Measurements from ENCODE around the gene USP4. TPM values are rescaled to one million over a fixed set of nuclear protein-coding genes. Genes with fewer than 3 reads are reported as not detected.
A peak's percentile ranks its signal among the peaks of the same experiment; 100 is the strongest.

USP4 gene
- total RNA-seq (ENCODE audit: low replicate concordance) = 48.1 and 48.8 TPM in 2 replicates
- long read RNA-seq, transcript USP4-201 (22 exons, 3,126 nt) = major isoform, 77 of 173 reads
- long read RNA-seq, transcript USP4-202 (21 exons, 3,222 nt) = minor isoform, 35 of 173 reads
- long read RNA-seq, partial matches to known transcripts = 16 of 173 reads
- long read RNA-seq, other reads (novel, unspliced or antisense) = 41 of 173 reads

- no peaks in the 10 kb centered on the region for H3K27me3 Mint-ChIP-seq
- H3K4me3 Mint-ChIP-seq = peak within 1 kb of the TSS; percentile 97
- H3K9me3 Mint-ChIP-seq = no peaks in the 10 kb centered on the region
- peak within 1 kb of the TSS; percentile 95 for H3K27ac Mint-ChIP-seq
- peaks cover 21% of the 10 kb centered on the region for H3K4me1 Mint-ChIP-seq (ENCODE audit: unreplicated experiment)
- peaks cover 6% of the 10 kb centered on the region for H3K36me3 Mint-ChIP-seq
- peak; percentile 46 for TF ChIP-seq CTCF (conservative IDR thresholded peaks at IDR 0.05)
- DNase-seq (ENCODE audit: extremely low spot score, unreplicated experiment) = peak; percentile 94
These were observed at the start of gene USP4 for GRCh38 chr3:49339941-49340800. Gene USP4 (minus strand): TSS chr3:49340053. CDS start chr3:49340024, 29 bp downstream.

GRCh38 chr3:49389297-49389696 lies 49.4 kb upstream of the USP4 start:
- Mint-ChIP-seq H3K4me3 (no peak overlapping the region), H3K27me3 (no peaks in the 10 kb centered on the region), H3K27ac (no peak overlapping the region), H3K36me3 (peaks cover 11% of the 10 kb centered on the region), H3K4me1 (ENCODE audit: unreplicated experiment) (no peaks in the 10 kb centered on the region), H3K9me3 (no peaks in the 10 kb centered on the region)
- DNase-seq (ENCODE audit: extremely low spot score, unreplicated experiment) = no peak
- TF ChIP-seq CTCF (conservative IDR thresholded peaks at IDR 0.05) = no peak

GRCh38 chr3:49388289-49388820 lies 48.5 kb upstream of the USP4 start:
- TF ChIP-seq CTCF (conservative IDR thresholded peaks at IDR 0.05) = no peak
- peaks cover 13% of the 10 kb centered on the region for H3K36me3 Mint-ChIP-seq
- H3K4me3 Mint-ChIP-seq = no peak overlapping the region
- peak overlapping the region; percentile 70 for H3K27ac Mint-ChIP-seq
- H3K27me3 Mint-ChIP-seq = no peaks in the 10 kb centered on the region
- DNase-seq (ENCODE audit: extremely low spot score, unreplicated experiment) = no peak
- no peaks in the 10 kb centered on the region for H3K9me3 Mint-ChIP-seq
- H3K4me1 Mint-ChIP-seq (ENCODE audit: unreplicated experiment) = no peaks in the 10 kb centered on the region

GRCh38 chr3:49387721-49388120 lies 47.9 kb upstream of the USP4 start:
- no peaks in the 10 kb centered on the region for H3K9me3 Mint-ChIP-seq
- no peaks in the 10 kb centered on the region for H3K4me1 Mint-ChIP-seq (ENCODE audit: unreplicated experiment)
- DNase-seq (ENCODE audit: extremely low spot score, unreplicated experiment) = no peak
- peak overlapping the region; percentile 70 for H3K27ac Mint-ChIP-seq
- no peak overlapping the region for H3K4me3 Mint-ChIP-seq
- H3K36me3 Mint-ChIP-seq = peaks cover 15% of the 10 kb centered on the region
- no peak for TF ChIP-seq CTCF (conservative IDR thresholded peaks at IDR 0.05)
- no peaks in the 10 kb centered on the region for H3K27me3 Mint-ChIP-seq

- TF ChIP-seq CTCF (conservative IDR thresholded peaks at IDR 0.05) = no peak
- peak overlapping the region; percentile 12 for H3K27ac Mint-ChIP-seq
- no peaks in the 10 kb centered on the region for H3K27me3 Mint-ChIP-seq
- no peaks in the 10 kb centered on the region for H3K4me1 Mint-ChIP-seq (ENCODE audit: unreplicated experiment)
- no peak for DNase-seq (ENCODE audit: extremely low spot score, unreplicated experiment)
- no peaks in the 10 kb centered on the region for H3K9me3 Mint-ChIP-seq
- no peak overlapping the region for H3K4me3 Mint-ChIP-seq
- peaks cover 15% of the 10 kb centered on the region for H3K36me3 Mint-ChIP-seq
These were observed 46.4 kb upstream of the USP4 start for GRCh38 chr3:49386056-49386756.

Measured in type B pancreatic cell (in vitro differentiated cells).